Activated T-cell treated with anti-CD3 and anti-CD28 coated beads, Interleukin-2, amount 50 U/mL, for 72 hours (primary cell): Measurements from ENCODE around the gene APP. TPM values are rescaled to one million over a fixed set of nuclear protein-coding genes. Genes with fewer than 3 reads are reported as not detected.
A peak's percentile ranks its signal among the peaks of the same experiment; 100 is the strongest.
"Not testable (repeated sequence)": the region's sequence is repeated elsewhere in the genome, so short reads cannot be mapped to it uniquely, and the experiment has no call there.

Experiments
- ATAC-seq, 2 donors: fragments of 150-1000 bp; cut with Tn5 transposase; replicated peaks in 1 of 2; 2 replicates each; pipeline ENCODE4 v1.10.0; 2021; ENCODE audit warnings: moderate library complexity in 2 of 2, mild to moderate bottlenecking in 1 of 2
- DNase-seq, 2 donors: peaks; one replicate each; pipeline ENCODE4 v3.0.0; 2021 to 2022; ENCODE audit warnings: mixed read lengths in 1 of 2
- H3K27ac Mint-ChIP-seq: one replicate; pipeline ENCODE4 v1.8.0; 2022; ENCODE audit warnings: mild to moderate bottlenecking, moderate library complexity, mixed read lengths
- H3K27me3 Mint-ChIP-seq: one replicate; pipeline ENCODE4 v1.8.0; 2022; ENCODE audit warnings: low read depth, mixed read lengths
- H3K36me3 Mint-ChIP-seq, 2 donors: one replicate each; pipeline ENCODE4 v1.8.0; 2022; ENCODE audit warnings: mixed read lengths in 2 of 2, mild to moderate bottlenecking in 1 of 2; ENCODE audit not compliant: insufficient read depth in 2 of 2
- H3K4me1 Mint-ChIP-seq: one replicate; pipeline ENCODE4 v1.8.0; 2022; ENCODE audit warnings: low read depth, mixed read lengths
- H3K4me3 Mint-ChIP-seq, 2 donors: one replicate each; pipeline ENCODE4 v1.8.0; 2022; ENCODE audit warnings: mild to moderate bottlenecking in 2 of 2, mixed read lengths in 2 of 2, moderate library complexity in 2 of 2
- H3K9me3 Mint-ChIP-seq, 2 donors: one replicate each; pipeline ENCODE4 v1.8.0; 2022; ENCODE audit warnings: mixed read lengths in 2 of 2
- total RNA-seq, 2 donors: library from RNA; stranded (reverse); gene quantifications; one replicate each; pipeline ENCODE4 v1.2.3, GENCODE V29; 2022

Gene APP
- total RNA-seq, 2 donors from 2014 or later, result 37.2 to 45.0 TPM

DNA sequence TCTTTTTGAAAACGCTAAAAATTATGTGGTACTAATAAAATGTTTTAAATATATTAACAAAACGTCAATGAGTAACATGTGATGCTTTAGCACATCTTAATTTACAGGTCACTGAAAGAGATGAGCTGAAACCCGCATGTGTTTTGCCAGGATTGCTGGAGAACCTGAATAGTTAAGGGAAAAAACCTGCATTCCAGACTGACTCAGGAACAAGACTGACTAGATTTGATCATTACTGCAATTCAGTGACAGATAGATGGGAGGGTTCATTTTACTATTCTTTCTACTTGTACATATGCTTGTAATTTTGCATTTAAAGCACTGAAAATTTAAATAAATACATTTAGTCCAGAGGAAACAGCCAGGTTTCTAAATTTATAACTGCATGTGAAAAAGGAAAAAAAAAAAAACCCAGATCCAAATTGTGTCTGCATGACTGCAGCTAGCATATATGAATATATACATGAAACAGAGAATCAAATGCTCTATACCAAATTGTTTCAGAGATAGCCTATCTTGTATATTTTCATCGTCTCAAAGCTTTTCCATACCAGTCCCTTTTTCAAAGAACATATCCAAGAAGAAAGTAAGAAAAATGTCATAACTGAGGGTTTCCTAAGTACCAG is 71.7 kb downstream of the APP start:
- DNase-seq (no peak), ATAC-seq (no peak)
- no peaks in the 10 kb centered on the region for H3K27me3 Mint-ChIP-seq
- no peak overlapping the region for H3K4me3 Mint-ChIP-seq
- H3K9me3 Mint-ChIP-seq, result no peaks in the 10 kb centered on the region
- H3K27ac Mint-ChIP-seq, result no peak overlapping the region
- no peaks in the 10 kb centered on the region for H3K4me1 Mint-ChIP-seq
- H3K36me3 Mint-ChIP-seq, result no peaks in the 10 kb centered on the region

DNA sequence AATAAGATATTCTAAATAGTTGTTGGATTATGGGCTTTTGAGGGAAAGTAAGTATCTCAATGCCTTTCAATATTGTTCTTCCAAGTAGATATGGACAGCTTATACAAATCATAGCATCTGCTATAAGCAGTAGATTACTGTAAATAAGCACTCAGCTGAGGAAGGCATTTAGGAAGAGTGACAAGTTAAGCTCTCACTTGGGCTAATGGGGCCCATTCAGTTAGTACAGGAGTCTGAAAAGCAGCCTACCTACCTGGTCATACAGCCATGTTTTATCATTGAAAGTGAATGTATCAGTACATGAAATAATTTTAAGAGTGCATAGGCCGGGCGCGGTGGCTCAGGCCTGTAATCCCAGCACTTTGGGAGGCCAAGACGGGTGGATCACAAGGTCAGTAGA is 73.1 kb downstream of the APP start:
- no peaks in the 10 kb centered on the region for H3K27me3 Mint-ChIP-seq
- H3K9me3 Mint-ChIP-seq, result no peaks in the 10 kb centered on the region
- H3K27ac Mint-ChIP-seq, result no peak overlapping the region
- DNase-seq (no peak), ATAC-seq (no peak)
- no peaks in the 10 kb centered on the region for H3K4me1 Mint-ChIP-seq
- no peak overlapping the region for H3K4me3 Mint-ChIP-seq
- no peaks in the 10 kb centered on the region for H3K36me3 Mint-ChIP-seq

DNA sequence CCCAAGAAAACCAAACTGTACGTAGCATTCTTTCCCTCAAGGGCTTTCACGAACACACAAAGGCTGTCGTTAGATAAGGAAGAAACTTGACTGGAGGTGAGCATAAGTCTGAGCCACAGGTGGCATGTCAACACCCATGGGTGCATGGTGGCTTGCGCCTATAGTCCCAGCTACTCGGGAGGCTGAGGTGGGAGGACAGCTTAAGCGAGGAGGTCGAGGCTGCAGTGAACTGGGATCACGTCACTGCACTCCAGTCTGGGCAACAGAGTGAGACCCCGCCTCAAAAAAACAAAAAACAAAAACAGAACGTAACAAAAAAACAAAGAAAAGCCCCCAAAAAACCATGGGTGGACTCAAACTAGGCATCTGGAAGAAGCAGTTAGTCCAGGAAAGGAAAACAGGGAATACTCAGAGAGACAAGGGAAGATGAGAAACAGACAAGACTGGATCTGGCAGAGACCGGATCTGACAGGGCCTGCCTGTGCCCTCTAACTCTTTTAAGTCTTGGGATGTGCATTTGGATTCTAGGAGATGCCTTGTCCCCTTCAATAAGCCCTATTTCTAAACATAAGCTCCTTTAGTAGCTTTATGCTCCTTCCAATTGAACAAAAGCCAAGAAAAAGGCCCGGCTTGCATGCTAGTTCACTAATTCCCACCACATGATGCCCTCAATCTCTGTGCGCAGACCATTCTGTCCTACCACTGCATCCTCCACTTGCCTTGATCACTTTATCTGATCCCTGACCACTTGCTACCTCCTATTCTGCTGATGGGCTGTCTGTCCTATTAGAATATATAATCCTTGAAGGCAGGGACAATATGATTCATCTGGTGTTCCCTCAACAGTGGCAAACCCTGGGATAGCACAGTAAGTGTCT is 73.8 kb downstream of the APP start:
- H3K9me3 Mint-ChIP-seq, result no peaks in the 10 kb centered on the region
- H3K27ac Mint-ChIP-seq, result no peak overlapping the region
- H3K36me3 Mint-ChIP-seq, result no peaks in the 10 kb centered on the region
- no peak overlapping the region for H3K4me3 Mint-ChIP-seq
- H3K4me1 Mint-ChIP-seq, result no peaks in the 10 kb centered on the region
- H3K27me3 Mint-ChIP-seq, result no peaks in the 10 kb centered on the region
- no peak for DNase-seq
- ATAC-seq, result no peak

DNA sequence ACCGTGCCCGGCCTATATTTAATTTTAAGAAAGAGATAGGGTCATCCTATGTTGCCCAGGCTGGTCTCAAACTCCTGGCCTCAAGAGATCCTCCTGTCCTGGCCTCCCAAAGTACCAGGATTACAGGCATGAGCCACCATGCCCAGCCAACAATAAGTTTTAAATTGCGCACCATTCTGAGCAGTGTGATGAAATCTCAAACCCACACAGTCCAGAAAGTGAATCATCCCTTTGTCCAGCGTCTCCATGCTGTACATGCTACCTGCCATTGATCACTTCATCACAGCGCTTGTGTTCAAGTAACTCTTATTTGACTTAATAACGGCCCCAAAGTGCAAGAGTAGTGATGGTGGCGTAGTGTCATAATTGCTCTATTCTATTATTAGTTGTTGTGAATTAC is 75.4 kb downstream of the APP start:
- no peaks in the 10 kb centered on the region for H3K4me1 Mint-ChIP-seq
- H3K9me3 Mint-ChIP-seq, result no peaks in the 10 kb centered on the region
- no peak overlapping the region for H3K4me3 Mint-ChIP-seq
- no peaks in the 10 kb centered on the region for H3K36me3 Mint-ChIP-seq
- H3K27me3 Mint-ChIP-seq, result no peaks in the 10 kb centered on the region
- H3K27ac Mint-ChIP-seq, result no peak overlapping the region
- DNase-seq, result no peak
- ATAC-seq, result no peak

DNA sequence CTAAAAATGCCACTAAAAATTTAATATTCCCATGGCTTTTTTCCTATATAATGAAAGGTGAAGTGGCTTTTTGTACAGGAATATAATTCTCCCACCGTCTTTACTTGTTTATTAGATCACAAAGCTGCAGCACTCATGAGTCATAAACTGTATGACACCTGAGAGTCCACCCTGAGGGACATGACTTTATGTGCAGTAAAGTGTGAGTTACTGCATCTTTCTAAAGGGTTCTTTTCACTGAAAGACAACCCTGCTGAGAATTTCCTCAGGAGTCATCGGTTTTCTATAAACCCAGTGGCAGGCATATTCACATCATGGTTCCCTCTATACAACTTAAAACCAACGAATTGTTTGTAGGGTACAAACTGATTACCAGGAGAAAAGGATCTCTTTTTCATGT is 77.4 kb downstream of the APP start:
- Mint-ChIP-seq H3K4me3 (no peak overlapping the region), H3K27ac (no peak overlapping the region), H3K27me3 (no peaks in the 10 kb centered on the region), H3K36me3 (peaks cover 0 to 2% of the 10 kb centered on the region in 2 donors), H3K4me1 (no peaks in the 10 kb centered on the region), H3K9me3 (no peaks in the 10 kb centered on the region)
- ATAC-seq, result no peak
- DNase-seq, result no peak

DNA sequence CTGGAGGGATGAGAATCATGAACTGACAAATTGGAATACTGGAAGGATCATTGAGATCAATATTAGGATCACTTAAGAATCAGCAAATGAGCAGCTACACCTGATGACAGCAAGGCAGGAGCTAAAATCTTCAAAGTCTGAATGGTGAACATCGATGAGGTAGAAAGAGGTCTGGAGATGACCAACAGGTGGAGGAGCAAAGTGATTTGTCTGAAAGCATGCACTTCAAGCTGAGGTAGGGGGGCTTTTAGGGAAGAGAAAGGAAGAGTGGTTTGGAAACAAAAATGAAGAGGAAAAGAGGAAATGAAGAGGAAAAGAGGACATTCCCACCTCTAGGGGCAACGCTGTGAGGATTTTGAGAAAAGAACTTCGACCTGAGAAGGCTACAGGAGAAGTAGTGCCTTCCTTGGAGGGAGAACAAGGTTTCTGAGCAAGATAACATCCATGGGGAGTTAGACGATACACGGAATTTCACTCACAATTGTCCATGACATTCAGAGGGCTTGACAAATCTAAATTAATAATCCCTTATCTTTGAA is 79.0 kb downstream of the APP start:
- Mint-ChIP-seq H3K36me3 (peaks cover 0 to 2% of the 10 kb centered on the region in 2 donors), H3K27ac (no peak overlapping the region), H3K27me3 (no peaks in the 10 kb centered on the region), H3K4me3 (no peak overlapping the region), H3K9me3 (no peaks in the 10 kb centered on the region), H3K4me1 (peaks cover 8% of the 10 kb centered on the region)
- ATAC-seq, result no peak
- no peak for DNase-seq

DNA sequence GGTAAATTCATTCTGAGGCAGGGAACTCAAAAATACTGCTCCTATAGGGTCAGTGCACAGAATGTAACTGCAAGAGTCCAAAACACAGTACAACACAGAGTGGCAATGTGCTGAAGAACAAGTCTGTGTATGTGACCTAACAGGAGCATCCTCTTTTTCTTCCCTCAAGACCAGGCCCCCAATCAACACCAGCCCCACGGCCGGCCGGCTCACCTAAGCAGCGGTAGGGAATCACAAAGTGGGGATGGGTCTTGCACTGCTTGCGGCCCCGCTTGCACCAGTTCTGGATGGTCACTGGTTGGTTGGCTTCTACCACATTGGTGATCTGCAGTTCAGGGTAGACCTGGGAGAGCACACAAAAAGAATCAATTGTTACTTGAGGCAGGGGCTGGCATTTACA is 80.8 kb downstream of the APP start:
- H3K27ac Mint-ChIP-seq, result no peak overlapping the region
- peaks cover 8% of the 10 kb centered on the region for H3K4me1 Mint-ChIP-seq
- H3K4me3 Mint-ChIP-seq, result no peak overlapping the region
- DNase-seq, result no peak
- no peaks in the 10 kb centered on the region for H3K27me3 Mint-ChIP-seq
- H3K36me3 Mint-ChIP-seq, result peaks cover 0 to 2% of the 10 kb centered on the region in 2 donors
- no peak for ATAC-seq
- no peaks in the 10 kb centered on the region for H3K9me3 Mint-ChIP-seq

DNA sequence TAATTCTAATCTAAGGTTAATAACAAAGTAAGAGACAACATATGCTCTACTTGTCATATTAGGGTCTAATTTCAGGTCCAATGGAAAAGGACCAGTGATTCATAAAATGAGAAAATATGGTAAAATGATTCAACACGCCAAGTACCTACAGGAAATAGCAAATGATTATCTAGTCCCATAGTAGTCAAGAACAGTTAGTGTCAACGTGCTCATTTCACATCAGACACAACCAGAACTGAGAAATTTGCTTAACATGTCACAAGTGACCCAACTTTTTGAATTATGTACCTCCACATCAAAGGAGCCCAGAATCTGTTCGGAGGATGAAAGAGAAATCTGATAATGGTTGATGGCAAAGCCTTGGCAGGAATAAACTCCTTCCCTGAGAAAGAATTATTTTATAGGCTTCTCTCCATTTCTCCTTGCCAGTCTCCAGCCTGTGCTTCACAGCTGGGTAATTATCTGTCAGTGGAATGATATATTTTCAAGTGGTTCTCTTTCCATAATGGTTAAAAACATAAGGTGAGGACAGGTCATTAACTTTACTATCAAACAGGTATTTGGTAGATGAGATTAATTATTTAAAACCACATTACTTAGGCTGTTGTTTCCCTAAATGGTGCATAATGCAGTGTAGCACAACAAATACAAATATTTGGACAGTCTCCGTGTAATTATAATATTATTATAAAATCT is 83.2 kb downstream of the APP start:
- H3K27me3 Mint-ChIP-seq, result no peaks in the 10 kb centered on the region
- H3K36me3 Mint-ChIP-seq, result peaks cover 0 to 4% of the 10 kb centered on the region in 2 donors
- ATAC-seq (peak; percentile 32 to 61), DNase-seq (no peak)
- H3K9me3 Mint-ChIP-seq, result no peaks in the 10 kb centered on the region
- H3K27ac Mint-ChIP-seq, result peak overlapping the region; percentile 72
- no peak overlapping the region for H3K4me3 Mint-ChIP-seq
- peaks cover 8% of the 10 kb centered on the region for H3K4me1 Mint-ChIP-seq

DNA sequence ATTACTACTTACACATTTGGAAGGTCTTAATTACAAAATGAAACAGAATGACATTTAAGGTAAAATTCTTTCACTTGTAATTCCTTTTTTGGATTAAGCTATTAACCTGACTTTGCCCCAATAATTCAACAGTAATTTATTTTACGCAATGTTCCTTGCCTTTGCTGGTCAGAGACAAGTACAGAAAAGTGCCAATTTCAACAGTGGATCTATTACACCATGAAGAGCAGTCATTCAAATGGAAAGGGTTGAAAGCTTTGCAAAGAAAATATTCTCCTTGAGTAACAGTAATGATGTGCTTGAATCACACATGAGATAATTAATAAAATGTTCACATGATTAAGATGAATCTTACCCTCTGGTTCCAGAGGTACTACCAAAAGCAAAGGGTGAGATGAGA is 84.7 kb downstream of the APP start:
- no peak for DNase-seq
- ATAC-seq, result no peak
- Mint-ChIP-seq H3K4me3 (no peak overlapping the region), H3K36me3 (peaks cover 0 to 4% of the 10 kb centered on the region in 2 donors), H3K9me3 (no peaks in the 10 kb centered on the region), H3K4me1 (peaks cover 8% of the 10 kb centered on the region), H3K27ac (no peak overlapping the region), H3K27me3 (no peaks in the 10 kb centered on the region)

DNA sequence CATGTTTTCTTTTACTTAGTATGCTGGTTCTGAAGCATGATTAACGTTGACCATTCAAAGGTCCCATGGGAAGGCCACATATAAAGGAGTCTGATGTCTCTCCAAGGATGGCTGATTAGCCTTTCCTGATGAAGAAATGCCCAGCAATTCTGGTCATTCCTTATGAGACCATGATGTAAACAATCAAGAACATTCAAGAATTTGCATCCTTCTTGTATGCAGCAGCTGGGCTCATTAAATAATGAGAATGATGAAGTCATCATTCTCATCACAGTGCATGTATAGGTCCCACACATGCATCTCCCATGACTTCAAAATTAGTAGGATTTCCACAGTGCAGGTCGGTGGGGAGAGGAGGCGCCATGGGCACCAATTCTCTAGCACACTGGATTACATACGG is 85.4 kb downstream of the APP start:
- Mint-ChIP-seq H3K36me3 (peaks cover 0 to 4% of the 10 kb centered on the region in 2 donors), H3K27me3 (no peaks in the 10 kb centered on the region), H3K4me1 (peaks cover 8% of the 10 kb centered on the region), H3K27ac (no peak overlapping the region), H3K4me3 (no peak overlapping the region), H3K9me3 (no peaks in the 10 kb centered on the region)
- DNase-seq, result no peak
- ATAC-seq, result no peak

DNA sequence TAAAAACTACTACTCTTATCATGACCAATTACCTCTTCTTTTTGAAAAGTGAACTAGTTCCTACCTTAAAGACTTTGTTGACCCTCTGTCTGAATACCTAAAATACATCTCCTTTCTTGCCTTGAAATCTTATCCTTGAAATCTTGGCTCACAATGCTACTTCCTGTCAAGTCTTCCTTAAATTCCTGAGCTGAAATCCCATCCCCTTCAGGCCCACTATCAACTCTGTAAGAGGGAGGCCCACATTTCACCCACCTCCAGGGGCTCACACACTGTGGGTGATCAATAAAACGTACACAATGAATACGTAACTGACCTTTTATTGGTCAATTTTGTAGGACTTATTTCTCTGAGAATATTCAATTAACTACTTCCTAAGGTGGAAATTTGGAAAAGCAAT is 88.0 kb downstream of the APP start:
- H3K27ac Mint-ChIP-seq, result no peak overlapping the region
- H3K36me3 Mint-ChIP-seq, result peaks cover 0 to 2% of the 10 kb centered on the region in 2 donors
- H3K27me3 Mint-ChIP-seq, result no peaks in the 10 kb centered on the region
- no peak for ATAC-seq
- no peak overlapping the region for H3K4me3 Mint-ChIP-seq
- H3K4me1 Mint-ChIP-seq, result peaks cover 7% of the 10 kb centered on the region
- no peaks in the 10 kb centered on the region for H3K9me3 Mint-ChIP-seq
- no peak for DNase-seq

DNA sequence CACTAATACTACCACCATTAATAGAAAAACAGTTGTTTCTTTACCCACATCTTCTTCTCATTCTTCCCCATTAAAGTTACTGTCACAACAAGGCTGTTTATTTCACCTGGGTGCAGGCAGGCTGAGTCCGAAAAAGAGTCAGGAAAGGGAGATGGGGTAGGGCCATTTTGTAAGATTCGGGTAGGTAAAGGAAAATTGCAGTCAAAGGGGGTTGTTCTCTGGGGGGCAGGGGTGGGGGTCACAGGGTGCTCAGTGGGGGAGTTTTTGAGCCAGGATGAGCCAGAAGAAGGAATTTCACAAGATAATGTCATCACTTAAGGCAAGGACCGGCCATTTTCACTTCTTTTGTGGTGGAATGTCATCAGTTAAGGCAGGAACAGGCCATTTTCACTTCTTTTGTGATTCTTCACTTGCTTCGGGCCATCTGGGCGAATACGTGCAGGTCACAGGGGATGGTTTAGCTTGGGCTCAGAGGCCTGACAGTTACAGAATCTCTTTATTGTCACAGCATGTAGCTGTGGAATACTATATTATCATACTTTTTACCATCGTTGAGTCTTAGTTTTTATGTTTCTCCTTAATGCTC is 89.3 kb downstream of the APP start:
- H3K9me3 Mint-ChIP-seq, H3K4me1 Mint-ChIP-seq, ATAC-seq, H3K27ac Mint-ChIP-seq, H3K4me3 Mint-ChIP-seq, DNase-seq, H3K27me3 Mint-ChIP-seq, H3K36me3 Mint-ChIP-seq: not testable (repeated sequence)

DNA sequence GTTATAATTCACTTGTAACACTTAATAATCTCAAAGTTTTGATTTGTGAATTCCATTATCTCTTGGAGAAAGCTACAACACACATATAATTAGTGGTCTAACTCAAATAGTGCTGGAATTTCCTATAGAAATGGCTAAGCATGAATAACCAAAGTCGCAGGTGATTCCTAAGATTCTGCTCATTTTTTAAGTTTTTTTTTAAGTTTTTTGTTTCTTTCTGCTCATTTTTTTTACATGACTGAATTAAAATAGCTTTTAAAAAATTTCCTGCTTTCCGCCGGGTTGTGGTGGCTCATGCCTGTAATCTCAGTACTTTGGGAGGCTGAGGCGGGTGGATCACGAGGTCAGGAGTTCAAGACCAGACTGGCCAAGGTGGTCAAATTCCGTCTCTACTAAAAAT is 90.4 kb downstream of the APP start:
- H3K4me3 Mint-ChIP-seq, result no peak overlapping the region
- peaks cover 0 to 2% of the 10 kb centered on the region in 2 donors for H3K36me3 Mint-ChIP-seq
- H3K9me3 Mint-ChIP-seq, result no peaks in the 10 kb centered on the region
- no peak overlapping the region for H3K27ac Mint-ChIP-seq
- H3K4me1 Mint-ChIP-seq, result no peaks in the 10 kb centered on the region
- ATAC-seq, result no peak
- DNase-seq, result no peak
- no peaks in the 10 kb centered on the region for H3K27me3 Mint-ChIP-seq
